GM19328 (cell line): ENCODE data around the gene TATDN2.
"Not testable (repeated sequence)": the region's sequence is repeated elsewhere in the genome, so short reads cannot be mapped to it uniquely, and the experiment has no call there.

Source experiments
- ATAC-seq: cut with Tn5 transposase; IDR thresholded peaks from one replicate; pipeline ENCODE4 v1.9.1; 2021; ENCODE audit warnings: mild to moderate bottlenecking, moderate library complexity; ENCODE audit not compliant: unreplicated experiment

The TATDN2 gene

GRCh38 chr3:10235551-10235950, 12.7 kb upstream of the TATDN2 start:
- no peak for ATAC-seq

DNA sequence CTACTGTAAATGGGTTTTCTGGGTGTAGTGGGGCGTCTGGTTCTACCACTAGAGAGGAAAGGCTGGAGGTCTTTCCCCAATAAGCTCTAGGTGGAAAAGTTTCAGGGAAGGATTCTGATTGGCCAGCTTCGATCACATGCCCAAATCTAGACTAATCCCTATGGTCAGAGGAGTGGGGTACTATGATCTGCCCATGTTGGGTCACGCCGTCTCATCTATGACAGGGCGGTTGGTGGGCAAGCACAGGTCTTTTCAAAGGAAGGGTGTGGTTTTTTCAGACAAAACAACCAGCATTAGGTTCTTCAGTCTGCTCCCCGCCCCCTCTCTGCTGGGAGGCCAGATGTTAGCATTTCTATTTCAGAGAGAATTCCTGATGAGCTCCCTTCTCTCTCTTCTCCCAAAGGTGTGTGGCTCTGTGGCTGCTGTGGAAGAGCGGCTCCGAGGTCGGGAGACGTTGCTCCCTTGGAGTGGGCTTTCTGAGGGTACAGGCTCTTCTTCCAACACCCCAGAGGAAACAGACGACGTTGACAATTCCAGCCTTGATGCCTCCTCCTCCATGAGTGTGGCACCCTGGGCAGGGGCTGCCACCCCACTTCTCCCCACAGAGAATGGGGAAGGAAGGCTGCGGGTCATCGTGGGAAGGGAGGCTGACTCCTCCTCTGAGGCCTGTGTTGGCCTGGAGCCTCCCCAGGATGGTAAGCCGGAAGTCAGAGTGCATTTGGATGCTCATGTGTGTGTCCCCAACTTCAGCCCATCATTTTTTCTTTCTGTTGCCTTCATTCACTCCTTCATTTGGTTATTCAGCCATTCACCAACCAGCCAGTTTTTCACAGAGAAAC, 9.7 kb upstream of the TATDN2 start:
- no peak for ATAC-seq

DNA sequence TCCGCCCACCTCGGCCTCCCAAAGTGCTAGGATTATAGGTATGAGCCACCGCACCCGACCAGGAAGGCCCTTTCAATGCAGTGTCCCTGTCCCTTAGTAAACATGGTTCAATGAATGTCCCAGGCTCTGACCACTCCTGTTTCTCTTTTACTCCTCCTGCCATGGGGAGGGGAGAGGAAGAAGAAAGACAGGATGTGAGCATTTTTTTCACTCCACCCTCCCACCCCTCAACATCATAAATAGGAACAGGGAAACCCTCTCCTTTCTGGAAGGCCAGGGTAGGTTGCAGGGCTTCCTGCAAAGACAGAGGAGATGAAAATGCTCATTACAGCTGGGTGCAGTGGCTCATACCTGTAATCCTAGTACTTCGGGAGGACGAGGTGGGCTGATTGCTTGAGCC, 7.5 kb upstream of the TATDN2 start:
- ATAC-seq, result no peak

DNA sequence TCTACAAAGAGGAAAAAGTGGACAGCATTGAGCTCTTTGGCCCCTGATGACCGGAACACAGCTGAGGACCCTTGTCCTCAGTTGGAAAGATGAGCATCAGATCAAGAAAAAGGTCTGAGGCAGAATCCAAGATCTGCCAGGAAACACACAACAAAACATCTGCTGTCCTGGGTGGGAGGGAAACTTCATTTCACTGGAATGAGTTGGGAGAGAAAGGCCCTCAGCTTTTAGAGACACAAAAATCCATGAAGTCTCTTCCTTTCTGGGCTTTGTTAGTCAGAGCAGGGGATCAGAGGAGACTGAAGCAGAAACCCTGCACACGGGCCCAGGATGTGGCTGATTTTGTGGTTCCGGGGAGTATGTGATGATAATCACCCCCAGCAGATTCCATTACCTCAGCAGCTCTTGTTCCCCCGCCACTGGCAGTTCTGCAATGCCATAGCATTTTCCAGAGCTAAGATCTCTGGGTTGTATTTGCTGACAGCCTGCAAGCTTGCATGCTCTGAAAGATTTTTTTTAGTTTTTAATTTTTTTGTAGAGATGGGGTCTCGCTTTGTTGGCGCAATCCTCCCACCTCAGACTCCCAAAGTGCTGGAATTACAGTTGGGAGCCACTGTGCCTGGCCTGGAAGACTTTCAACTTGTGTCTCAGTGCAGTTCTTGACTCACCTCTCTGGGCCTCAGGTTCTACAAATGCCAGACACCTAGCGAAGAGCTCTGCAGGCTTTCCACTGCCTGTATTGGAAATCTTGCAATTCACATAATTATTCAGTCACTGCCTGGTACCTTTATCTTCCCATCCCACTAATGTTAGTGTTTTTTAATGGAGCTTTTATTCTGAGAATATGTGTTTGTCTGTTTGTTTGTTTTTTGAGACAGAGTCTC, 5.8 kb upstream of the TATDN2 start:
- no peak for ATAC-seq

DNA sequence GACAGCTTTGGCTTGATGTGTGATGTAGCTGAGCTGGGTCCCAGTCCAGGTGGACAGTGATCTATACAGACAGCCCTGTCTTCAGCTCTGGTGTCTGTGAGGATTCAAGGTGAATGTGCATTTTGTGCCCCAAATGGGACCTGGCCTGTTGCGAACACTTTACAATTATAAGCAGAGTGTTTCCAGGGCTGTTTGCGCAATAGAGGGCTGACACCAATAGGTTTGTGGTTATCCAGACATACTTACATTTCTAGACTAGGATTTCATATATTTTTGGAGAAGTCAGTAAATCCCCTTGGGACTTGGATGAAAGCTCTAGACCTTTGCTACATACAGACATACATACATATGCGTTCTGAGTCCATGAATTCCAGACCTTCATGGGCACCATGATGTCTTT, 4.2 kb upstream of the TATDN2 start:
- no peak for ATAC-seq

- no peak for ATAC-seq
Measured at GRCh38 chr3:10245081-10245712, 3.1 kb upstream of the TATDN2 start.

DNA sequence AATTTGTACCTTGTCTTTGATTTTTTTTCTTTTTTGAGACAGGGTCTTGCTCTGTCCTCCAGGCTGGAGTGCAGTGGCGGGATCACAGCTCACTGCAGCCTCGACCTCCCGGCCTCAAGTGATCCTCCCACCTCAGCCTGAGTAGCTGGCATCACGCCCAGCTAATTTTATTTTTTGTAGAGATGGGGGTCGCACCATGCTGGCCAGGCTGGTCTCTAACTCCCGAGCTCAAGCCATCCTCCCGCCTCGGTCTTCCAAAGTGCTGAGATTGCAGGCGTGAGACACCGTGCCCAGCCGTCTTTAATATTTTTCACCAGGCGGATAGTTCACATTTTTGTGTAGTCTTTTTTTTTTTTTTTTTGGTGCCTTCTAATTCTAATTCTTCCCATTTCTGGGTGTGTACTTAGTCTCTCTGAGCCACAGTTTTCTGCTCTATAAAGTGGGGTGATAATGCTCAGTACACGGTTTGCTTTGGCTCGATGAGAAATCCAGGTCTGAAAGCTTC, 528 bp upstream of the TATDN2 start:
- ATAC-seq, result no peak

- ATAC-seq, result no peak
Measured at GRCh38 chr3:10248984-10249748, 907 bp downstream of the TATDN2 start.

- ATAC-seq, result no peak
Measured at GRCh38 chr3:10249833-10250232, 1.6 kb downstream of the TATDN2 start.

GRCh38 chr3:10251006-10251405, 2.7 kb downstream of the TATDN2 start:
- ATAC-seq, result no peak

GRCh38 chr3:10253731-10254130, 5.5 kb downstream of the TATDN2 start:
- no peak for ATAC-seq

DNA sequence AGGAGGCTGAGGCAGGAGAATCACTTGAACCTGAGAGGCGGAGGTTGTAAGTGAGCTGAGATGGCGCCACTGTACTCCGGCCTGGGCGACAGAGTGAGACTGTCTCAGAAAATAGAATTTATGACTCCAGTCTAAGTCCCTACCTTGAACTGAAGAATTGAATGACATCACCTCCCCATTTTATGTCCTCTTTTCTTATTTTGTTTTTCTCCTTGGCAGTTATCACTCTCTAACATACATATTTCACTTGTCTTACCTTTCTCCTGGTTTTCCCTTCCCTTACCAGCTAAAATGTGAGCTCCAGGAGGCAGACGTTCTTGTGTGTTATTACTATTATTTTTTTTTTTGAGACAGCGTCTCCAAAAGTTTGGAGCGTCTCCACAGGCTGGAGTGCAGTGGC, 7.6 kb downstream of the TATDN2 start:
- ATAC-seq, result no peak

- ATAC-seq, result no peak
Measured at GRCh38 chr3:10259036-10259435, 10.8 kb downstream of the TATDN2 start.

DNA sequence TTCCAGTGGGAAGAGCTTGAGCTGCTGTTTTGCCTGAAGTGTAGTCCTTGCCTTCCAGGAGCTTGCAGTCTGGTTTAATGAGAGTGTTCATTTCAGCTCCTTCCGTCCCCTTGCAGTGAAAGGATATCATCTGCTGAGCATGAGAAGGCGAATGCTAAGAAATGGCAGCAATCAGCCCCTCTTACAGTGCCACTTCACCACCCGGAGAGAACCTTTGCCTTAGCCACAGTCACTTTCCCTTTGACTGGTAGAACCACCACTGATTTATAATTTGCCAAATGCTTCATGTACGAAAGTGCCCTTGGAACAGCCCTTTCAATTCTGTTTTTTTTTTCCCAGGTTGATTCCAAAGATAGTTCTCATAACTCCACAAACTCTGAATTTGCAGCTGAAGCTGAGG, 11.5 kb downstream of the TATDN2 start:
- no peak for ATAC-seq

- ATAC-seq, result no peak
Measured at GRCh38 chr3:10260211-10260701, 12.0 kb downstream of the TATDN2 start.

- ATAC-seq, result no peak
Measured at GRCh38 chr3:10262027-10262426, 13.8 kb downstream of the TATDN2 start.

GRCh38 chr3:10263646-10264363, 15.5 kb downstream of the TATDN2 start:
- no peak for ATAC-seq

- ATAC-seq, result no peak
Measured at GRCh38 chr3:10265833-10266232, 17.6 kb downstream of the TATDN2 start.

DNA sequence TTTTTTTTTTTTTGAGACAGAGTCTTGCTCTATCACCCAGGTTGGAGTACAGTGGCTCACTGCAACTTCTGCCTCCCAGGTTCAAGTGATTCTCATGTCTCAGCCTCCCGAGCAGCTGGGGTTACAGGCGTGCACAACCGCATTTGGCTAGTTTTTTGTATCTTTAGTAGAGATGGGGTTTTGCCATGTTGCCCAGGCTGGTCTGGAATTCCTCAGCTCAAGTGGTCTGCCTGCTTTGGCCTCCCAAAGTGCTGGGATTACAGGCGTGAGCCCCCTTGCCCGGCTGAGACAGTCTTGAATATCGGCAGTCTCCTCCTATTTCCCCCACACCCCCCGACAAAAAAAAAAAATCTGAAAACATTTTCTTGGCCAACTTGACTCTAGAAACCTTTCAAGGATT, 18.7 kb downstream of the TATDN2 start:
- ATAC-seq, result not testable (repeated sequence)

DNA sequence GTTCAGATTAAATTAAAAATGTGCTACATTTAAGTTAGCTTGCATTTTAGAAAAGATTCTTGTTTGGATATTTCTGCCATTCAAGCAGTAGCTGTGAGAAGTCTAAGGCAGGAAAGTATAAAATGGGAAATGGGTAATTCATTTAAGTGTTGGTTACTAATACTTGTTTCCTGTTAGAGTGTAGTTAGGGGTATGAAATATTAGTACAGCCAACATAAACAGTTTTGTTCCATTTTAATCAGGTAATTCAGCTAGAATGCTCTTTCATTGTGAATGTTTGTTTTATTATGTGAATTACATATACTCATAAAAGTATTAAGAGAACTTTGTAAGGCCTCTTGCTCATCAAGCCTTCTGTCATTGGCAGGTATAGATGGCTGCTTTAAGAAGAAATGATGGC, 19.9 kb downstream of the TATDN2 start:
- no peak for ATAC-seq
